Epithelial cell of esophagus (primary cell): Measurements from ENCODE around the gene PCNX4.

Experiments
- DNase-seq: peaks from one replicate; pipeline ENCODE4 v3.0.0; 2010; ENCODE audit warnings: low read depth
- H3K4me3 ChIP-seq: 2 replicates; pipeline ENCODE4 v1.5.1; 2011; ENCODE audit warnings: mild to moderate bottlenecking, low read length, control low read depth
- CTCF ChIP-seq: IDR thresholded peaks from 2 replicates; pipeline ENCODE4 v1.5.1; 2011; ENCODE audit warnings: low read depth, mild to moderate bottlenecking, low read length, control low read depth, inconsistent platforms; ENCODE audit not compliant: insufficient read depth; ENCODE audit errors: missing control alignments

The PCNX4 gene

GRCh38 chr14:60101786-60102185 is 10.1 kb downstream of the PCNX4 start:
- TF ChIP-seq CTCF = no peak
- no peak overlapping the region for H3K4me3 ChIP-seq
- peak; percentile 55 for DNase-seq

GRCh38 chr14:60102389-60102788 is 10.7 kb downstream of the PCNX4 start:
- no peak for TF ChIP-seq CTCF
- no peak for DNase-seq
- no peak overlapping the region for H3K4me3 ChIP-seq

GRCh38 chr14:60106339-60106738 is 14.6 kb downstream of the PCNX4 start:
- peak; percentile 30 for DNase-seq
- no peak for TF ChIP-seq CTCF
- no peak overlapping the region for H3K4me3 ChIP-seq

GRCh38 chr14:60107477-60107876 is 15.8 kb downstream of the PCNX4 start:
- no peak for DNase-seq
- TF ChIP-seq CTCF = no peak
- H3K4me3 ChIP-seq = no peak overlapping the region

GRCh38 chr14:60111732-60112131 is 20.0 kb downstream of the PCNX4 start:
- no peak for DNase-seq
- no peak overlapping the region for H3K4me3 ChIP-seq
- TF ChIP-seq CTCF = no peak

GRCh38 chr14:60114881-60115280 is 23.2 kb downstream of the PCNX4 start:
- no peak for DNase-seq
- no peak for TF ChIP-seq CTCF

GRCh38 chr14:60116181-60116580 is 24.5 kb downstream of the PCNX4 start:
- no peak overlapping the region for H3K4me3 ChIP-seq
- TF ChIP-seq CTCF = no peak
- DNase-seq = peak; percentile 91

More at GRCh38 chr14:60114881-60115280, 23.2 kb downstream of the PCNX4 start:
- no peak overlapping the region for H3K4me3 ChIP-seq
